ENCODE data around the gene S100A2.
"Not testable (repeated sequence)": the region's sequence is repeated elsewhere in the genome, so short reads cannot be mapped to it uniquely, and the experiment has no call there.

The S100A2 gene

DNA sequence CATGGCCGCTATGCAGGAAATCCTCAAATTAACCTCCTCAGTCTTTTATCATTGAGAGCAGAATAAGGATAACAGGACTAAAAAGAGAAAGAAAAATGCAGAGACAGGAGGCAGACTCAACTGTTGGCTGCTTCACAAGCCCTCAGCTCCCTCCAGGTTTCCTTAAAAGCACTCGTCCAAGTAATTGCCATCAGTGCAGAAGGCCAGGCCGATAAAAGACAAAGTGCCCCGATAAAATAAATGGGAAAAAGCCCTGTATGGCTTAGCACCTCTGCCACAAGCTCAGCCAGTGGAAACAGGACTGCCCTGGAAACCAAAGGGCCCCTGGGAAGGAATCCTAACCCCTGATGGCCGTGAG, 38.0 kb downstream of the S100A2 start:
- DNase-seq: no peak

DNA sequence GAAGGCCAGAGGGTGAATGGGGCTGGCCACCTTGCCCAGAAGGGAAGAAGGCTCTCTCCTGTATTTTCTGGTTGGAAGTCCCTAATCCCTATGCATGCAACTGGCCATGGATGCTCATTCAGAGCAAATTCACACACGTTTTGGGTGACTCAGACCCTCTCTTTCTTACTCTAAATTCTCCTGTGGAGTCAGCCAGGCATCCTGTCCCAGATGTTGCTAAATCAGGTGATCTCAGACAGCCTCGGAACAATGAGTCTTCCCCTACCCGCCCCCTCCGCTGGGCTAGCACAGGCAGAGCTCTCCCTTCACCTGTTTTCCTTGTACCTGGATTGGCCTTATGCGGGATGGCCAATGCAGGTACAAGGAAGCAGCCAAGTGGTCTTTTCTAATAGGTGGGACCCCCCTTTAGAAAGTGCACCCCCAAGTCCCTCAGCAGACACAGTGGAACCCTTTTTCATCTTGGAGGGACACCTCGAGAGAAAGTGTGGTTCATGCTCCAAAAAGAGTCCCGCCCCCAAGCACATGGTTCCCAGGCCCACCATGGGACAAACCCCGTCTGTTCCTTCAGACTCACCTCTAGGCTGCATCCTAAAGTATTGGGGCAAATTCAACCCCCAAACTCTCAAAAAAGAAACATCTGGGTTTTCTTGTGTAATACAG, 38.5 kb downstream of the S100A2 start:
- DNase-seq: no peak

DNA sequence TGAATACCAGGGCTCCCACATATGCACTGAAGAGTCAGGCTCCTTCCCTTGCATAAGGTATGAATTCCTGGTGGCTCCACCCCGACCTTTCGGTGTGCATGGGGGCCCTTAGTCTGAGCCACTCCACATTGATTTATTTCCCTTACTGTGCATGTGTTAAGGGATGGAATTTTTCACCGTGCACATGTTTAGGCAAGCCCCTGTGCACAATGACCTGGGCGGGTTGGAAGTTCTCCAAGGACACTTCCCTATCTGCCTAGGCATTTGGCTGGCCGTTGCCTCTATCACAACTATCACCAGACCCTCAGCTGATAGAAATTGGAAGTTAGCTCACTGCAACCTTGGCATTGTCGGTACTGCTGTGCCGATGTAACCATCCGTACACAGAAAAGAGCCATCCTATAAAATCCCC, 39.5 kb downstream of the S100A2 start:
- no peak for DNase-seq

DNA sequence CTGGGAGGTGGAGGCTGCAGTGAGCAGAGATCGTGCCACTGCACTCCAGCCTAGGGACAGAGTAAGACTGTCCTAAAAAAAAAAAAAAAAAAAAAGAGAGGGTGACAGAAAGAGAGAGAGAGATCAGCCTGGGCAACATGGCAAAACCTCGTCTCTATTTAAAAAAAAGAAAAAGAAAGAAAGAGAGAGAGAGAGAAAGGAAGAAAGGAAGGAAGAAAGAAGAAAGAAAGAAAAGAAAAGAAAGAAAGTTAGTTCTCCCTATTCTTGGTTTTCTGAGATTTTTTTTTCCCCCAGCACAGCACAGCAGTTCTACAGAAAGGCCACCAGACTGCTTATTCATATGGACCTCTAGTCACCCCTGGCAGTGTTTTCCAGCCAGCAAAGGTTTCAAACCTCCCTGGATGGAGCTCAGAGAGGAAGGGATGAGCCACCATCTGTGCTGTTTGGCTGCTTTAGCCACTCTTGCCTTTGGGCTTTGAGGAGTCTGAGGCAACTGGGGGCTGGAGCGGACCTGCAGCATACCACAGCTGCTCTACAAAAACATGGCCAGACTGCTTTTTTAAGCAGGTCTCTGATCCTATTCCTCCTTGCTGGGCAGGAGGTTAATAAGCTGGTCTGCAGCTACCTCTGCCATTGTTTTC, 40.4 kb downstream of the S100A2 start:
- no peak for DNase-seq

DNA sequence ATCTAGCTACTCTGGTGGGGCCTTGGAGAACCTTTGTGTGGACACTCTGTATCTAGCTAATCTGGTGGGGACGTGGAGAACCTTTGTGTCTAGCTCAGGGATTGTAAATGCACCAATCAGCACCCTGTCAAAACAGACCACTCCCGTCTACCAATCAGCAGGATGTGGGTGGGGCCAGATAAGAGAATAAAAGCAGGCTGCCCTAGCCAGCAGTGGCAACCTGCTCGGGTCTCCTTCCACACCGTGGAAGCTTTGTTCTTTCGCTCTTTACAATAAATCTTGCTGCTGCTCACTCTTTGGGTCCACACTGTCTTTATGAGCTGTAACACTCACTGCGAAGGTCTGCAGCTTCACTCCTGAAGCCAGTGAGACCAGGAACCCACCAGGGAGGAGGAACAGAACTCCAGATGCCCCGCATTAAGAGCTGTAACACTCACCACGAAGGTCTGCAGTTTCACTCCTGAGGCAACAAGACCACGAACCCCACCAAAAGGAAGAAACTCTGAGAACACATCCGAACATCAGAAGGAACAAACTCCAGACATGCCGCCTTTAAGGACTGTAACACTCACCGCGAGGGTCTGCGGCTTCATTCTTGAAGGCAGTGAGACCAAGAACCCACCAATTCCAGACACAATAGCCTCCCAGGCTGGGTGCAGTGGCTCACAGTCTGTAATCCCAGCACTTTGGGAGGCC, 43.1 kb downstream of the S100A2 start:
- DNase-seq: not testable (repeated sequence)

DNA sequence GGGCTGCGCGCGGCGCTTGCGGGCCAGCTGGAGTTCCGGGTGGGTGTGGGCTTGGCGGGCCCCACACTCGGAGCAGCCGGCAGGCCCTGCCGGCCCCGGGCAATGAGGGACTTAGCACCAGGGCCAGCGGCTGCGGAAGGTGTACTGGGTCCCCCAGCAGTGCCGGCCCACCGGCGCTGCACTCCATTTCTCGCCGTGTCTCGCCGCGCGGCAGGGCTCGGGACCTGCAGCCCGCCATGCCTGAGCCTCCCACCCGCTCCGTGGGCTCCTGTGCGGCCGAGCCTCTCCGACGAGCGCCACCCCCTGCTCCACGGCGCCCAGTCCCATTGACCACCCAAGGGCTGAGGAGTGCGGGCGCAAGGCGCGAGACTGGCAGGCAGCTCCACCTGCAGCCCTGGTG, 43.8 kb downstream of the S100A2 start:
- DNase-seq: not testable (repeated sequence)

DNA sequence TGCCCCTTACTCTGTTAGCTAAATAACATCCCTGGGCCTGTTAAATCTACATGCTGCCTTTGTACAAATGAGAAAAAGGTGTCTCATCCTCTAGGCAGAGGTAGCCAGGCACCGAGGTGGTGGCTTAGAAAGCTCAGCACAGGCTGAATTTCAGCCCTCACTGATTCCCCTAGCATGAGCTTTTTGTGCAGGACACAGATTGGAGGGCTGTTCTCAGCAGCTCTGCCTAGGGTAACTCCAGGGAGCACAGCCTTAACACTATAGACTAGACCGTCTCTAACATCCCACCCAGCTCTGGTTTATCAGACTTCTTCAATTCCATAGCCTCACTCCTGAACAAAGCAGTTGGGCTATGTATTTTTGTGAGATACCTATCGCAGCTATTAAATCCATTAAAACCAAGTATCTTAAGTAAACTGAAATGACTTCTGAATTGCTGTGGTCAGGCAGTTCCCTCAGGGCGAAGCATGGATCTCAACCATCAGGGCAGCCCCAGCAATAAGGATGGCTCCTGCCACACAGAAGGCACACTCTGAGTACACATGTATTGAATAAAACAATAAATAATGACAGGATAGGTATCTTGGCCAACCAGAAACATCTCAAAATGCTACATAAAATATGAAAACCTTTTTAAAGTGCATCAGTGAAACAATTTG, 44.7 kb downstream of the S100A2 start:
- DNase-seq: no peak

DNA sequence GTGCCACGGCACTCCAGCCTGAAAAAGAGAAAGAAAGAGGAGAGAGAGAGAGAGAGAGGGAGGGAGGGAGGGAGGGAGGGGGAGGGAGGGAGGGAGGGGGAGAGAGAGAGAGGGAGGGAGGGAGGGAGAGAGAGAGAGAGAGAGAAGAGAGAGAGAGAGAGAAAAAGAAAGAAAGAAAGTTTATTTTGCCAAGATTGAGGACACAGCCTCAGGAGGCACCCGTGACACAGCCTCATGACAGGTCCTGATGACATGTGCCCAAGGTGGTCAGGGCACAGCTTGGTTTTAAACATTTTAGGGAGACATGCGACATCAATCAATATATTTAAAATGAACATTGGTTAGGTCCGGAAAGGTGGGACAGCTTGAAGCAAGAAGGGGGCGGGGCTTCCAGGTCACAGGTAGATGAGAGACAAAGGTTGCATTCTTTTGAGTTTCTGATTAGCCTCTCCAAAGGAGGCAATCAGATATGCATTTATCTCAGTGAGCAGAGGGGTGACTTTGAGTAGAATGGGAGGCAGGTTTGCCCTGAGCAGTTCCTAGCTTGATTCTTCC, 45.4 kb downstream of the S100A2 start:
- DNase-seq: not testable (repeated sequence)

DNA sequence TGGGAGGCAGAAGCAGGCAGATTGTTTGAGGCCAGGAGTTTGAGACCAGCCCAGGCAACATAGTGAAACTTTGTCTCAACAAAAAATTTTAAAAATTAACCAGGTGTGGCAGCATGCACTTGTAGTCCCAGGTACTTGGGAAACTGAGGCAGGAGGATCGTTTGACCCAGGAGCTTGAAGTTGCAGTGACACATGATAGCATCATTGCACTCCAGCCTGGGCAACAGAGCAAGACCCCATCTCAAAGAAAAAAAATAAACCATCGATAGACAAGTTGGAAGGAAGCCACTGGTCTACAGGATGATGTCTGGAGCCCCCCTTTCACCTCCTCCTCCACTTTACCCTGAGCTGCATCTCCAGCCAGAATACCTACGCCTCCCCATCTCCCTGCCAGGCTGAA, 46.4 kb downstream of the S100A2 start:
- no peak for DNase-seq

DNA sequence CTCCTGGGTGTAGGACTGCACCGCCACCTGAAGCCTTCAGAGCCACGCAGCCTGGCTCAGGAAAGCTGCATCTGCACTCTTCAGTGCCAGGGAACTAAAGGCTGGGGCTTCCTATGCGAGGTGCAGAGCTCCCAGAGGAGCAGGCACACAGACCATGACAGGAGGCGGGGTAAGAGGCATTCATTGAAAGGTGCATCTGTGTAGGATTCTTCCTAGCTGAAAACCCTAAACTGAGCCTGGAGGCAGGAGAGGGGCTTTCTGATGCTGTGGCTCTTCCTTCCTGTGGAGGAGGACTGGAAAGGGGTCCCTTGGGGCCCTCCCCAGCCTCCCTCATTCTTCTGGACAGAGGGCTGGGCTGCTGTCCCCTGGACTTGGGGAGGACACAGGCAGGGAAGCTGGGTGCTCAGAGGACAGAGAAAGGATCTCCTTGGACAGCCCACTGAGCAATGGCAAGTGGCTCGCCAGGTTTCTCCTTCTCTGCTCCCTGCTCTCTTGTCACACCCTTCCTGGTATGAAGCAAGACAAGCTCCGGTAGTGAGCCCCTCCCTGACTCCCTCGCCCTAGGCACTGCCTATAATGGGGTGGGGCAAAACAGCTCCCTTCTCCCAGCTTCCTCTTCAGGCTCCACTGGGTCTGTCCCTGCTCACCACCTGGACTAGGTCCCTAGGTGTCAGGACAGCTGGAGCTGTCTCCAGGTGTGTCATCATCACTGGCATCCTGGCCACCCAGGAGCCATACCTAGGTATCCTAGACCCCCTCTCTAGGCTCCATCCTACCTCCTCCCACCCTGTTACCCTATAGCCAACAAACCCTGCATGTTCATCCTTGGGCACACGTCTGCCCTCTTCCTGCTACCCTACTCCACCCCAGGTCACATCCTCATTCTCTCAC, 49.9 kb downstream of the S100A2 start:
- DNase-seq: no peak

DNA sequence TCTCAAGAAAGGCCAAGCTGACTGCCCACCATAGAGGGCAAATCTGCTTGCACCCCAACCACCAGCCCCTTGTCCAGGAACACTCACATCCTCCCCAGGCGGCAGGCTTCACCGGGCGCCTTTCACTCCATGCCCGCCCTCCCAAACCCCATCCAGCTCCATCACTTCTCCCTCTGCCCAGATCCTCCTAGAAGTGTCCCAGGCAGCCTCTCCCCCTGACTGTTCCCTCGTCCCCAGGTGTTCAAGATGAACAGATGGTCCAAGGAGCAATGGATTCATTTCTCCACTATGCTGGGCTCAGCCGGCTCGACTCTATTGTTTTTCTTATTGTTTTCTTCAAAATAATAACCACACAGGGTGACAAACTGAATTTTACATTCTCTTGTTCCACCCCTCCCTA, 52.0 kb downstream of the S100A2 start:
- DNase-seq: no peak

DNA sequence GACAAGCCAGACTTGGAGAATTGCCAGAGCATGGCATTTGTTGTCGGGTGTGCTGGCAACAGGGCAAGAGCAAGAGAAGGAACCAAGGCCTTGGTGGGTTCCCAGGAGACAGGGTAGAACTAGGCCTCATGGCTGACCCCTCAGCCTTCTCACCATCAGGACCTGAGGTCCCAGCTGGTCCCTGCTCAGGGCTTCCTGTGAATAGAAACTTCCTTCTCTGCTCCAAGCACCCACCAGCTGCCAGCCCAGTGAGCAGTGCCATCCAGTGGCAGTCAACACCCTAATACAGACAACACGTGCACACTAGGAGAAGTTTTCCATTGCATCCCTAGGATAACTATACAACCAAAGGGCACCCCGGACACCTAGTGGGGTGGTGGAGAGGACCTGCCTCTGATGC, 52.6 kb downstream of the S100A2 start:
- DNase-seq: no peak
